GM12878 (cell line): Measurements from ENCODE around the gene CNRIP1. TPM values are rescaled to one million over a fixed set of nuclear protein-coding genes. Genes with fewer than 3 reads are reported as not detected.

Experiments used
- ATAC-seq: fragments of 200-7000 bp; cut with Tn5 transposase; 3 replicates; pipeline ENCODE4 v1.9.1; 2020; ENCODE audit warnings: mild to moderate bottlenecking, moderate library complexity
- BruUV-seq: library from RNA; stranded (reverse); fragments of 400-500 nt; replicated peaks from 2 replicates; lab custom pipeline; 2021; lab: Mats Ljungman, UMichigan
- CTCF ChIA-PET: fragments of 300-600 bp; sonication (Branson Sonifier 250); formaldehyde crosslinking; extraction: SDS; loops from one replicate; lab custom pipeline; 2021; ENCODE audit warnings: inconsistent platforms; lab: Yijun Ruan, JAX
- POLR2A ChIA-PET: fragments of 350-600 bp; formaldehyde crosslinking; extraction: SDS; loops from one replicate; lab custom pipeline; 2021; ENCODE audit warnings: inconsistent platforms; lab: Charles Lee
- RAD21 ChIA-PET: fragments of 300-600 bp; sonication (Branson Sonifier 250); formaldehyde crosslinking; loops from one replicate; lab custom pipeline; 2023; ENCODE audit warnings: antibody characterized with exemption; ENCODE audit not compliant: unreplicated experiment; lab: Charles Lee
- SMC1A ChIA-PET: fragments of 300-600 bp; sonication (Branson Sonifier 250); formaldehyde crosslinking; loops from one replicate; lab custom pipeline; 2023; ENCODE audit not compliant: unreplicated experiment, uncharacterized antibody; lab: Charles Lee
- DNase-seq: peaks from one replicate; pipeline ENCODE4 v3.0.0-alpha.2; 2011; ENCODE audit warnings: low read depth, low spot score
- FAIRE-seq: peaks from 3 replicates; lab custom pipeline; 2011; peaks lifted over from hg19 to GRCh38; lab: Jason Lieb, UNC
- H2AFZ ChIP-seq: 2 replicates; pipeline ENCODE4 v1.6.0; 2011; ENCODE audit warnings: low read depth, low read length, control low read depth; ENCODE audit not compliant: control insufficient read depth
- H3K27ac ChIP-seq: 2 replicates; pipeline ENCODE4 v1.5.1; 2011; ENCODE audit warnings: control low read depth; ENCODE audit not compliant: control insufficient read depth, insufficient read depth
- H3K27me3 ChIP-seq, 2 experiments: replicated peaks in 1 of 2; 2 replicates each; pipeline versions ENCODE4 v1.6.0 to v1.6.1; 2011; ENCODE audit warnings: low read length in 1 of 2; ENCODE audit not compliant: control insufficient read depth in 2 of 2, insufficient read depth in 2 of 2
- H3K36me3 ChIP-seq, 2 experiments: 2 replicates each; pipeline ENCODE4 v1.5.1; 2011; ENCODE audit warnings: low read length in 1 of 2; ENCODE audit not compliant: control insufficient read depth in 2 of 2, insufficient read depth in 2 of 2
- H3K4me1 ChIP-seq: 2 replicates; pipeline ENCODE4 v1.6.1; 2011; ENCODE audit warnings: mild to moderate bottlenecking, low read length, moderate library complexity, mixed read lengths; ENCODE audit not compliant: control insufficient read depth, insufficient read depth
- H3K4me2 ChIP-seq: 2 replicates; pipeline ENCODE4 v1.6.0; 2011; ENCODE audit warnings: control low read depth; ENCODE audit not compliant: control insufficient read depth, insufficient read depth
- H3K4me3 ChIP-seq: fragments of 200-600 bp; sonication (generic); 2 replicates; pipeline ENCODE4 v1.5.1; 2016
- H3K79me2 ChIP-seq: 2 replicates; pipeline ENCODE4 v1.6.0; 2011; ENCODE audit warnings: low read length; ENCODE audit not compliant: control insufficient read depth, insufficient read depth
- H3K9ac ChIP-seq: 2 replicates; pipeline ENCODE4 v1.8.0; 2011; ENCODE audit warnings: low read length, control low read depth, mixed read lengths; ENCODE audit not compliant: control insufficient read depth, insufficient read depth
- H3K9me3 ChIP-seq: replicated peaks from 3 replicates; pipeline ENCODE4 v1.5.1; 2011; ENCODE audit warnings: mild to moderate bottlenecking, low read length; ENCODE audit not compliant: control insufficient read depth, insufficient read depth
- H4K20me1 ChIP-seq: 2 replicates; pipeline ENCODE4 v1.6.0; 2011; ENCODE audit not compliant: control insufficient read depth, insufficient read depth
- BCLAF1 ChIP-seq: fragments of 450-650 bp; IDR thresholded peaks from 2 replicates; pipeline ENCODE4 v1.6.1; 2017; ENCODE audit warnings: antibody characterized with exemption, mild to moderate bottlenecking, moderate library complexity
- GABPA ChIP-seq: IDR thresholded peaks from 2 replicates; pipeline ENCODE4 v1.6.1; 2014; ENCODE audit warnings: antibody characterized with exemption, low read depth, mild to moderate bottlenecking, inconsistent platforms
- NR2C2 ChIP-seq: IDR thresholded peaks from 2 replicates; pipeline ENCODE4 v1.6.1; 2011; ENCODE audit warnings: borderline replicate concordance, low read depth; ENCODE audit not compliant: control insufficient read depth, insufficient read length
- REST ChIP-seq: IDR thresholded peaks from 2 replicates; pipeline ENCODE4 v1.6.1; 2012; ENCODE audit warnings: mild to moderate bottlenecking, low read depth, low read length
- RFX5 ChIP-seq: IDR thresholded peaks from 2 replicates; pipeline ENCODE4 v1.6.1; 2011; ENCODE audit warnings: low read depth, low read length, improper control_type of control experiment
- SKIL ChIP-seq: fragments of 450-650 bp; IDR thresholded peaks from 2 replicates; pipeline ENCODE4 v1.6.1; 2017; ENCODE audit warnings: mild to moderate bottlenecking, low read depth, inconsistent platforms; ENCODE audit not compliant: poor library complexity, severe bottlenecking
- SUZ12 ChIP-seq: fragments of 200-600 bp; sonication (generic); IDR thresholded peaks from one replicate; pipeline ENCODE4 v1.6.1; 2018; ENCODE audit warnings: antibody characterized with exemption, mild to moderate bottlenecking; ENCODE audit not compliant: unreplicated experiment
- TBL1XR1 ChIP-seq: IDR thresholded peaks from 2 replicates; pipeline ENCODE4 v1.6.1; 2012; ENCODE audit warnings: low read depth, low read length, improper control_type of control experiment
- TCF3 ChIP-seq: IDR thresholded peaks from 2 replicates; pipeline ENCODE4 v1.6.1; 2012; ENCODE audit warnings: low read depth, mild to moderate bottlenecking, low read length, borderline replicate concordance; ENCODE audit not compliant: insufficient read depth
- ZNF592 ChIP-seq: fragments of 450-650 bp; IDR thresholded peaks from 2 replicates; pipeline ENCODE4 v1.6.1; 2017; ENCODE audit warnings: mild to moderate bottlenecking, moderate library complexity
- WGBS: methylation state at CpG from one replicate; pipeline ENCODE4 v1.1.6; 2016; ENCODE audit warnings: low lambda C conversion rate; ENCODE audit not compliant: insufficient replicate concordance, insufficient coverage; ENCODE audit errors: missing lambda C conversion rate; 5-methylcytosine and 5-hydroxymethylcytosine counted together
- in situ Hi-C: fragments of 300-500 bp; cut with MboI; formaldehyde crosslinking; loops from 9 replicates; pipeline ENCODE4 v1.14.3; 2018; ENCODE audit warnings: mixed read lengths
- intact Hi-C: fragments of 100-400 bp; cut with micrococcal nuclease; formaldehyde crosslinking; loops from one replicate; pipeline ENCODE4 v1.14.2; 2022; ENCODE audit not compliant: unreplicated experiment
- polyA plus RNA-seq, 11 experiments: library from polyadenylated mRNA; depleted of rRNA in 4 of 11; unstranded in 6 of 11; stranded (reverse) in 5 of 11; fragments of >200 nt; fragmentation: Nextera tagmentation in 4 of 11; fragmentation: Illumina TruSeq in 1 of 11; extraction: Ambion mirVana in 4 of 11; extraction: Trizol in 1 of 11; gene quantifications; 1 replicate in 1 of 11; 2 replicates in 10 of 11; pipeline versions ENCODE4 v1.2.1 to v1.2.3, GENCODE V29; 2011 to 2016; ENCODE audit warnings: inconsistent platforms in 2 of 11, missing spikeins in 2 of 11, low read depth in 1 of 11
- total RNA-seq, 4 experiments: library from RNA; depleted of rRNA in 3 of 4; stranded (reverse); fragments of >200 nt in 3 of 4; fragmentation: Illumina TruSeq in 1 of 4; extraction: Trizol in 1 of 4; gene quantifications; 2 replicates each; pipeline versions ENCODE4 v1.2.1 to v1.2.3, GENCODE V29; 2013 to 2021

The CNRIP1 gene
- total and polyA plus RNA-seq, 10 of the 15 experiments (the other 5 are each of a cell fraction or from before 2014, with no cell fraction given) = not detected

- ChIA-PET POLR2A (interaction anchor here (0.6 kb wide), 1 partner anchor 159 kb away, joined by 3 read pairs; no protein-coding TSS in a partner anchor), SMC1A (interaction anchor here (1.0 to 6.7 kb wide), 23 partner anchors 8 to 244 kb away, joined by 3 to 64 read pairs (median 4); partner anchors contain the start of genes C1D and PNO1), CTCF (interaction anchor here (0.6 to 10.0 kb wide), 28 partner anchors 10 to 170 kb away, joined by 3 to 130 read pairs (median 6); no protein-coding TSS in a partner anchor), RAD21 (interaction anchor here (0.9 to 3.3 kb wide), 11 partner anchors 9 to 1008 kb away, joined by 3 to 41 read pairs (median 5); partner anchors contain the start of gene C1D)
- no peaks in the 10 kb centered on the region for H3K9me3 ChIP-seq
- FAIRE-seq (no peak), DNase-seq (no peak), ATAC-seq (no peak)
- WGBS = 100% methylated on average over 1 of the region's 1 CpG
- no peaks in the 10 kb centered on the region for H3K36me3 ChIP-seq
- no peak overlapping the region for H3K9ac ChIP-seq
- H3K27ac ChIP-seq = no peak overlapping the region
- no peaks in the 10 kb centered on the region for H4K20me1 ChIP-seq
- BruUV-seq = no TSS peak
- H3K27me3 ChIP-seq = no peaks in the 10 kb centered on the region
- no peak overlapping the region for H3K4me2 ChIP-seq
- no peak overlapping the region for H3K4me3 ChIP-seq
- in situ Hi-C loops = no loop called here
- H2AFZ ChIP-seq = no peak overlapping the region
- no peaks in the 10 kb centered on the region for H3K79me2 ChIP-seq
- H3K4me1 ChIP-seq = no peaks in the 10 kb centered on the region
- intact Hi-C loops = loop anchor here (2.0 to 10.0 kb wide), 2 partner anchors 87 to 229 kb away; no protein-coding TSS in a partner anchor
- TF ChIP-seq REST (no peak), TCF3 (no peak), ZNF592 (no peak), GABPA (no peak), SUZ12 (no peak), SKIL (no peak), TBL1XR1 (no peak), BCLAF1 (no peak), NR2C2 (no peak), RFX5 (no peak)
Observed at GRCh38 chr2:68283419-68283812, 36.3 kb downstream of the CNRIP1 start.
